HepG2 (cell line): ENCODE data around the gene POC1B. TPM values are rescaled to one million over a fixed set of nuclear protein-coding genes. Genes with fewer than 3 reads are reported as not detected.

Source experiments
- AGO2 ChIP-seq: fragments of 200-400 bp; formaldehyde crosslinking; optimal IDR thresholded peaks from 2 replicates; pipeline ENCODE3; 2017; ENCODE audit warnings: mild to moderate bottlenecking, low read depth, low read length, moderate library complexity
- CCDC6 ChIP-seq: sonication (generic); formaldehyde crosslinking; IDR thresholded peaks from 2 replicates; pipeline ENCODE4 v1.8.1; 2022; ENCODE audit warnings: mild to moderate bottlenecking, missing genetic modification reagents, moderate library complexity
- ETV5 ChIP-seq: IDR thresholded peaks from 2 replicates; pipeline ENCODE4 v1.6.1; 2018; ENCODE audit warnings: missing biosample characterization, missing genetic modification reagents, inconsistent platforms, borderline replicate concordance
- SMAD9 ChIP-seq: sonication (generic); formaldehyde crosslinking; IDR thresholded peaks from 2 replicates; pipeline ENCODE4 v1.5.1; 2020; ENCODE audit warnings: mild to moderate bottlenecking, missing genetic modification reagents
- TBX3 ChIP-seq: fragments of 450-650 bp; IDR thresholded peaks from 2 replicates; pipeline ENCODE4 v1.6.1; 2017; ENCODE audit warnings: antibody characterized with exemption, mild to moderate bottlenecking, inconsistent platforms, borderline replicate concordance
- TEAD2 ChIP-seq: sonication (generic); formaldehyde crosslinking; IDR thresholded peaks from 2 replicates; pipeline ENCODE4 v1.9.0; 2021; ENCODE audit warnings: missing genetic modification reagents
- ZKSCAN1 ChIP-seq: fragments of 150-350 bp; IDR thresholded peaks from 2 replicates; pipeline ENCODE4 v1.6.1; 2014; ENCODE audit warnings: low read length
- ZMYM3 ChIP-seq: sonication (generic); formaldehyde crosslinking; IDR thresholded peaks from 2 replicates; pipeline ENCODE4 v1.5.1; 2020; ENCODE audit warnings: mild to moderate bottlenecking, missing genetic modification reagents
- ZNF207 ChIP-seq: fragments of 450-650 bp; IDR thresholded peaks from 2 replicates; pipeline ENCODE4 v1.6.1; 2016; ENCODE audit warnings: antibody characterized with exemption, borderline replicate concordance
- ZNF546 ChIP-seq: sonication (generic); formaldehyde crosslinking; conservative IDR thresholded peaks from 2 replicates; pipeline ENCODE4 v1.8.1; 2023; ENCODE audit warnings: mild to moderate bottlenecking, missing genetic modification reagents
- ZNF75D ChIP-seq: sonication (generic); formaldehyde crosslinking; IDR thresholded peaks from 2 replicates; pipeline ENCODE4 v1.8.1; 2023; ENCODE audit warnings: missing genetic modification reagents, mild to moderate bottlenecking, borderline replicate concordance
- polyA plus RNA-seq, 8 experiments: library from polyadenylated mRNA; depleted of rRNA in 3 of 8; stranded (reverse) in 7 of 8; unstranded in 1 of 8; fragments of >200 nt; fragmentation: Illumina TruSeq in 4 of 8; extraction: Trizol in 4 of 8; gene quantifications; 2 replicates each; pipeline versions ENCODE4 v1.2.1 to v1.2.3, GENCODE V29; 2011 to 2016; ENCODE audit warnings: low read depth in 4 of 8, missing spikeins in 1 of 8, mixed read lengths in 1 of 8; ENCODE audit not compliant: insufficient read depth in 1 of 8
- total RNA-seq, 5 experiments: library from RNA; depleted of rRNA; stranded (reverse); fragments of >200 nt; fragmentation: Illumina TruSeq; extraction: Trizol; gene quantifications; 2 replicates each; pipeline ENCODE4 v1.2.3, GENCODE V29; 2016; ENCODE audit warnings: low read depth in 1 of 5
- TF ChIP-seq, protein P1 (sequence below): sonication (generic); formaldehyde crosslinking; IDR thresholded peaks from 2 replicates; pipeline ENCODE4 v1.8.0; 2022; ENCODE audit warnings: missing genetic modification reagents, mild to moderate bottlenecking, inconsistent platforms, borderline replicate concordance
- TF ChIP-seq, protein P2 (sequence below): sonication (generic); formaldehyde crosslinking; IDR thresholded peaks from 2 replicates; pipeline ENCODE4 v1.4.0; 2020; ENCODE audit warnings: low read depth, mild to moderate bottlenecking, missing genetic modification reagents
- TF ChIP-seq, protein P3 (sequence below): IDR thresholded peaks from 2 replicates; pipeline ENCODE4 v1.6.1; 2016; ENCODE audit warnings: low read depth
- TF ChIP-seq, protein P4 (sequence below): sonication (generic); formaldehyde crosslinking; IDR thresholded peaks from 2 replicates; pipeline ENCODE4 v1.5.1; 2020; ENCODE audit warnings: mild to moderate bottlenecking, missing genetic modification reagents, borderline replicate concordance
- TF ChIP-seq, protein P5 (sequence below): sonication (generic); formaldehyde crosslinking; IDR thresholded peaks from 2 replicates; pipeline ENCODE4 v1.4.0; 2020; ENCODE audit warnings: mild to moderate bottlenecking, missing genetic modification reagents
- TF ChIP-seq, protein P6 (sequence below): sonication (generic); formaldehyde crosslinking; IDR thresholded peaks from 2 replicates; pipeline ENCODE4 v1.4.0; 2020; ENCODE audit warnings: missing genetic modification reagents

POC1B gene
- total and polyA plus RNA-seq, 2 of the 13 experiments (the other 11 are each of a cell fraction or from before 2014, with no cell fraction given): 9.3 to 11.0 TPM

DNA sequence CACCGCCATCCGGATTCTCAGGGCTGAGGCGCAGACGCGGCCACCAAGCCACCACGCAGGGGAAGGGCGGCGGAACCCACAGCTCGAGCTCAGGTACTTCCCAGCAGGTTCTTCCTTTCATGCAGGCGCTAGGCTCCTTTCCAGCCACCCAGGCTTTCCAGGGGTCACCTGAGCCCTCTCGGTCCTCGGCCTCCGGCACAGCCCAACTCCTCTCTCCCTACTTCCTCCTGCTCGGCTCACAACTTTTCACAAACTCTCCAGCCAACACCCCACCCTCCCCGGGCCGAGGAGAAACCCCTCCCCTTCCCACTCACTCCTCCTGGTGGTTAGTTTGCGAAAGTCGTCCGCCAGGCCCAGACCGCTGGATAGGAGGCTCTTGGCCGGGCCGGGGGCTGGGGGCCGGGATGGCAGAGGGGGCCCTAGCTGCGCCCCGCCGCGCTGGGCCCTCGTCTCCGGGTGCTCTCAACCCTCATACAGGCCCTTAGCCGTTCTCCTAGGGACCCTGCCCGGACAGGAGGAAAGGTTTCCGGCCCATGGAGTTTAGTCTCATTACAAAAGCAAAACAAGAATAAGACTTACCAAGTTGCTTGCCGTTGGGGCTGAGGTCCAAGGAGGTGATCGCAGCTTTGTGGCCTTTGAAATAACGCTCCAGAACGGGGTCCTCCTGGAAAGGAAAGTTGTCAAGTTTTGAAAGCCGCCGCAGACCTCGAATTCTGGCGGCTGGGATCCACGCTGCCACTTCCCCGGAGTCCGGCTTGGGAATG is 1.1 kb downstream of the POC1B start, which contains the start of gene GALNT4 (continued):
- TF ChIP-seq ZNF75D (CRISPR knock-in tag): no peak
- no peak for TF ChIP-seq AGO2
- no peak for TF ChIP-seq ETV5 (CRISPR knock-in tag)
- TF ChIP-seq, protein P1, sequence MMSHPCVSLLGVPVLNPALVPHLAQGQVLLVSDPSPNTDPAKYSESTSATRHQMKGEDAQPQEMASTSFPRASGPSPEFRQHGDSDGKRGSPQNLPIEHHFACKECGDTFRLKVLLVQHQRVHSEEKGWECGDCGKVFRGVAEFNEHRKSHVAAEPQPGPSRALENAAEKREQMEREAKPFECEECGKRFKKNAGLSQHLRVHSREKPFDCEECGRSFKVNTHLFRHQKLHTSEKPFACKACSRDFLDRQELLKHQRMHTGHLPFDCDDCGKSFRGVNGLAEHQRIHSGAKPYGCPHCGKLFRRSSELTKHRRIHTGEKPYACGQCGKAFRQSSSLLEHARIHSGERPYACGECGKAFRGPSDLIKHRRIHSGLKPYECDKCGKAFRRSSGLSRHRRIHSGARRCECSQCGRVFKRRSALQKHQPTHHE: no peak; the same call in 1 of the 2 replicates
- TF ChIP-seq TEAD2 (CRISPR knock-in tag): no peak
- TF ChIP-seq, protein P2, sequence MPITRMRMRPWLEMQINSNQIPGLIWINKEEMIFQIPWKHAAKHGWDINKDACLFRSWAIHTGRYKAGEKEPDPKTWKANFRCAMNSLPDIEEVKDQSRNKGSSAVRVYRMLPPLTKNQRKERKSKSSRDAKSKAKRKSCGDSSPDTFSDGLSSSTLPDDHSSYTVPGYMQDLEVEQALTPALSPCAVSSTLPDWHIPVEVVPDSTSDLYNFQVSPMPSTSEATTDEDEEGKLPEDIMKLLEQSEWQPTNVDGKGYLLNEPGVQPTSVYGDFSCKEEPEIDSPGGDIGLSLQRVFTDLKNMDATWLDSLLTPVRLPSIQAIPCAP (CRISPR knock-in tag): no peak
- TF ChIP-seq, protein P3, sequence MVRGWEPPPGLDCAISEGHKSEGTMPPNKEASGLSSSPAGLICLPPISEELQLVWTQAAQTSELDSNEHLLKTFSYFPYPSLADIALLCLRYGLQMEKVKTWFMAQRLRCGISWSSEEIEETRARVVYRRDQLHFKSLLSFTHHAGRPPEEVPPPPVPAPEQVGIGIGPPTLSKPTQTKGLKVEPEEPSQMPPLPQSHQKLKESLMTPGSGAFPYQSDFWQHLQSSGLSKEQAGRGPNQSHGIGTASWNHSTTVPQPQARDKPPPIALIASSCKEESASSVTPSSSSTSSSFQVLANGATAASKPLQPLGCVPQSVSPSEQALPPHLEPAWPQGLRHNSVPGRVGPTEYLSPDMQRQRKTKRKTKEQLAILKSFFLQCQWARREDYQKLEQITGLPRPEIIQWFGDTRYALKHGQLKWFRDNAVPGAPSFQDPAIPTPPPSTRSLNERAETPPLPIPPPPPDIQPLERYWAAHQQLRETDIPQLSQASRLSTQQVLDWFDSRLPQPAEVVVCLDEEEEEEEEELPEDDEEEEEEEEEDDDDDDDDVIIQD: 0 out of 2 replicates have a peak, but pooled peaks have one; percentile 14
- no peak for TF ChIP-seq ZNF207
- TF ChIP-seq, protein P4, sequence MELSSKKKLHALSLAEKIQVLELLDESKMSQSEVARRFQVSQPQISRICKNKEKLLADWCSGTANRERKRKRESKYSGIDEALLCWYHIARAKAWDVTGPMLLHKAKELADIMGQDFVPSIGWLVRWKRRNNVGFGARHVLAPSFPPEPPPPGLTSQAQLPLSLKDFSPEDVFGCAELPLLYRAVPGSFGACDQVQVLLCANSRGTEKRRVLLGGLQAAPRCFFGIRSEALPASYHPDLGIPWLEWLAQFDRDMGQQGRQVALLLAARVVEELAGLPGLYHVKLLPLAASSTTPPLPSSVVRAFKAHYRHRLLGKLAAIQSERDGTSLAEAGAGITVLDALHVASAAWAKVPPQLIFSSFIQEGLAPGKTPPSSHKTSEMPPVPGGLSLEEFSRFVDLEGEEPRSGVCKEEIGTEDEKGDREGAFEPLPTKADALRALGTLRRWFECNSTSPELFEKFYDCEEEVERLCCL (CRISPR knock-in tag): no peak
- TF ChIP-seq TBX3: peak; percentile 16; the same call in 1 of the 2 replicates
- 0 out of 2 replicates have a peak, but pooled peaks have one; percentile 77 for TF ChIP-seq ZNF546
- no peak for TF ChIP-seq CCDC6 (CRISPR knock-in tag)
- no peak for TF ChIP-seq ZKSCAN1
- no peak for TF ChIP-seq SMAD9 (CRISPR knock-in tag)
- peak; percentile 41 for TF ChIP-seq ZMYM3 (CRISPR knock-in tag)
- TF ChIP-seq, protein P5, sequence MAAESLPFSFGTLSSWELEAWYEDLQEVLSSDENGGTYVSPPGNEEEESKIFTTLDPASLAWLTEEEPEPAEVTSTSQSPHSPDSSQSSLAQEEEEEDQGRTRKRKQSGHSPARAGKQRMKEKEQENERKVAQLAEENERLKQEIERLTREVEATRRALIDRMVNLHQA (CRISPR knock-in tag): no peak
- TF ChIP-seq, protein P6, sequence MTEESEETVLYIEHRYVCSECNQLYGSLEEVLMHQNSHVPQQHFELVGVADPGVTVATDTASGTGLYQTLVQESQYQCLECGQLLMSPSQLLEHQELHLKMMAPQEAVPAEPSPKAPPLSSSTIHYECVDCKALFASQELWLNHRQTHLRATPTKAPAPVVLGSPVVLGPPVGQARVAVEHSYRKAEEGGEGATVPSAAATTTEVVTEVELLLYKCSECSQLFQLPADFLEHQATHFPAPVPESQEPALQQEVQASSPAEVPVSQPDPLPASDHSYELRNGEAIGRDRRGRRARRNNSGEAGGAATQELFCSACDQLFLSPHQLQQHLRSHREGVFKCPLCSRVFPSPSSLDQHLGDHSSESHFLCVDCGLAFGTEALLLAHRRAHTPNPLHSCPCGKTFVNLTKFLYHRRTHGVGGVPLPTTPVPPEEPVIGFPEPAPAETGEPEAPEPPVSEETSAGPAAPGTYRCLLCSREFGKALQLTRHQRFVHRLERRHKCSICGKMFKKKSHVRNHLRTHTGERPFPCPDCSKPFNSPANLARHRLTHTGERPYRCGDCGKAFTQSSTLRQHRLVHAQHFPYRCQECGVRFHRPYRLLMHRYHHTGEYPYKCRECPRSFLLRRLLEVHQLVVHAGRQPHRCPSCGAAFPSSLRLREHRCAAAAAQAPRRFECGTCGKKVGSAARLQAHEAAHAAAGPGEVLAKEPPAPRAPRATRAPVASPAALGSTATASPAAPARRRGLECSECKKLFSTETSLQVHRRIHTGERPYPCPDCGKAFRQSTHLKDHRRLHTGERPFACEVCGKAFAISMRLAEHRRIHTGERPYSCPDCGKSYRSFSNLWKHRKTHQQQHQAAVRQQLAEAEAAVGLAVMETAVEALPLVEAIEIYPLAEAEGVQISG (CRISPR knock-in tag): peak; percentile 38; the same call in 1 of the 2 replicates
